GM23338 (cell line): ENCODE data around the gene SIRT7. TPM values are rescaled to one million over a fixed set of nuclear protein-coding genes. Genes with fewer than 3 reads are reported as not detected.

Experiments
- ATAC-seq: fragments of 200-7000 bp; cut with Tn5 transposase; 3 replicates; pipeline ENCODE4 v1.9.1; 2020
- DNase-seq: peaks from one replicate; pipeline ENCODE4 v3.0.0-alpha.2; 2015; ENCODE audit warnings: low spot score
- H2AFZ ChIP-seq: fragments of 200-600 bp; sonication (generic); 2 replicates; pipeline ENCODE4 v1.8.0; 2016; ENCODE audit warnings: antibody characterized with exemption, mild to moderate bottlenecking, moderate library complexity
- H3F3A ChIP-seq: fragments of 200-600 bp; sonication (generic); replicated peaks from 2 replicates; pipeline ENCODE4 v1.8.0; 2017; ENCODE audit warnings: antibody characterized with exemption, mixed run types, low read depth
- H3K27ac ChIP-seq: fragments of 200-600 bp; sonication (generic); 2 replicates; pipeline ENCODE4 v1.6.1; 2016; ENCODE audit warnings: low read depth
- H3K27me3 ChIP-seq: fragments of 200-600 bp; sonication (generic); 2 replicates; pipeline ENCODE4 v1.8.0; 2016; ENCODE audit warnings: mild to moderate bottlenecking, mixed run types, moderate library complexity; ENCODE audit not compliant: insufficient read depth
- H3K36me3 ChIP-seq: fragments of 200-600 bp; sonication (generic); 2 replicates; pipeline ENCODE4 v1.8.0; 2016; ENCODE audit warnings: mild to moderate bottlenecking; ENCODE audit not compliant: insufficient read depth
- H3K4me1 ChIP-seq: fragments of 200-600 bp; sonication (generic); 2 replicates; pipeline ENCODE4 v1.8.0; 2016; ENCODE audit warnings: mild to moderate bottlenecking, moderate library complexity; ENCODE audit not compliant: insufficient read depth
- H3K4me2 ChIP-seq: fragments of 200-600 bp; sonication (generic); 2 replicates; pipeline ENCODE4 v1.7.1; 2017; ENCODE audit warnings: mixed run types
- H3K4me3 ChIP-seq: fragments of 200-600 bp; sonication (generic); 2 replicates; pipeline ENCODE4 v1.6.1; 2016; ENCODE audit warnings: mixed run types
- H3K79me2 ChIP-seq: fragments of 200-600 bp; sonication (generic); replicated peaks from 2 replicates; pipeline ENCODE4 v1.8.0; 2017; ENCODE audit warnings: mild to moderate bottlenecking; ENCODE audit not compliant: insufficient read depth
- H3K9me2 ChIP-seq: fragments of 200-600 bp; sonication (generic); 2 replicates; pipeline ENCODE4 v1.8.0; 2017; ENCODE audit not compliant: insufficient read depth
- H4K20me1 ChIP-seq: fragments of 200-600 bp; sonication (generic); replicated peaks from 2 replicates; pipeline ENCODE4 v1.8.0; 2017; ENCODE audit warnings: mild to moderate bottlenecking; ENCODE audit not compliant: insufficient read depth
- H3K27ac Mint-ChIP-seq: 2 replicates; pipeline ENCODE4 v1.8.0; 2020; ENCODE audit warnings: inconsistent platforms, mild to moderate bottlenecking, moderate library complexity, mixed read lengths
- H3K27me3 Mint-ChIP-seq: 3 replicates; pipeline ENCODE4 v1.8.0; 2022; ENCODE audit warnings: low read depth, mild to moderate bottlenecking, moderate library complexity, mixed read lengths, inconsistent platforms; ENCODE audit not compliant: insufficient read depth, poor library complexity
- H3K36me3 Mint-ChIP-seq: 3 replicates; pipeline ENCODE4 v1.8.0; 2021; ENCODE audit warnings: low read depth, mild to moderate bottlenecking, inconsistent platforms, moderate library complexity, mixed read lengths
- H3K4me1 Mint-ChIP-seq: 3 replicates; pipeline ENCODE4 v1.8.0; 2020; ENCODE audit warnings: mild to moderate bottlenecking, inconsistent platforms, mixed read lengths
- H3K4me3 Mint-ChIP-seq: 3 replicates; pipeline ENCODE4 v1.8.0; 2021; ENCODE audit warnings: moderate library complexity, mild to moderate bottlenecking, inconsistent platforms, mixed read lengths
- H3K9me3 Mint-ChIP-seq: 3 replicates; pipeline ENCODE4 v1.8.0; 2020; ENCODE audit warnings: moderate library complexity, mild to moderate bottlenecking, inconsistent platforms, mixed read lengths
- EZH2 ChIP-seq: fragments of 200-600 bp; sonication (generic); IDR thresholded peaks from one replicate; pipeline ENCODE4 v1.8.0; 2017; ENCODE audit warnings: antibody characterized with exemption, mild to moderate bottlenecking, low read depth; ENCODE audit not compliant: unreplicated experiment
- EZH2phosphoT487 ChIP-seq: fragments of 200-600 bp; sonication (generic); IDR thresholded peaks from one replicate; pipeline ENCODE4 v1.8.1; 2018; ENCODE audit warnings: antibody characterized with exemption; ENCODE audit not compliant: unreplicated experiment
- JUNB ChIP-seq: IDR thresholded peaks from one replicate; pipeline ENCODE4 v1.6.1; 2016; ENCODE audit warnings: antibody characterized with exemption; ENCODE audit not compliant: unreplicated experiment
- POLR2AphosphoS5 ChIP-seq: IDR thresholded peaks from 2 replicates; pipeline ENCODE4 v1.6.1; 2016; ENCODE audit warnings: antibody characterized with exemption, low read depth
- ZNF331 ChIP-seq: fragments of 250-450 bp; sonication (Bioruptor Pico); IDR thresholded peaks from 2 replicates; pipeline ENCODE4 v1.5.0; 2020; ENCODE audit warnings: low read depth, mild to moderate bottlenecking, moderate library complexity
- polyA plus RNA-seq: library from polyadenylated mRNA; unstranded; fragments of >200 nt; fragmentation: Nextera tagmentation; extraction: Ambion mirVana; gene quantifications from 2 replicates; pipeline ENCODE4 v1.2.1, GENCODE V29; 2016
- total RNA-seq: library from RNA; depleted of rRNA; stranded (reverse); fragments of >200 nt; shearing (Covaris generic); gene quantifications from 2 replicates; pipeline ENCODE4 v1.2.3, GENCODE V29; 2014
- TF ChIP-seq, protein P1 (sequence below): fragments of 250-450 bp; sonication (Bioruptor Pico); IDR thresholded peaks from 2 replicates; pipeline ENCODE4 v1.5.0; 2020; ENCODE audit warnings: mild to moderate bottlenecking, moderate library complexity

The SIRT7 gene
- total and polyA plus RNA-seq, 2 experiments from 2014 or later, result 16.3 to 20.8 TPM

DNA sequence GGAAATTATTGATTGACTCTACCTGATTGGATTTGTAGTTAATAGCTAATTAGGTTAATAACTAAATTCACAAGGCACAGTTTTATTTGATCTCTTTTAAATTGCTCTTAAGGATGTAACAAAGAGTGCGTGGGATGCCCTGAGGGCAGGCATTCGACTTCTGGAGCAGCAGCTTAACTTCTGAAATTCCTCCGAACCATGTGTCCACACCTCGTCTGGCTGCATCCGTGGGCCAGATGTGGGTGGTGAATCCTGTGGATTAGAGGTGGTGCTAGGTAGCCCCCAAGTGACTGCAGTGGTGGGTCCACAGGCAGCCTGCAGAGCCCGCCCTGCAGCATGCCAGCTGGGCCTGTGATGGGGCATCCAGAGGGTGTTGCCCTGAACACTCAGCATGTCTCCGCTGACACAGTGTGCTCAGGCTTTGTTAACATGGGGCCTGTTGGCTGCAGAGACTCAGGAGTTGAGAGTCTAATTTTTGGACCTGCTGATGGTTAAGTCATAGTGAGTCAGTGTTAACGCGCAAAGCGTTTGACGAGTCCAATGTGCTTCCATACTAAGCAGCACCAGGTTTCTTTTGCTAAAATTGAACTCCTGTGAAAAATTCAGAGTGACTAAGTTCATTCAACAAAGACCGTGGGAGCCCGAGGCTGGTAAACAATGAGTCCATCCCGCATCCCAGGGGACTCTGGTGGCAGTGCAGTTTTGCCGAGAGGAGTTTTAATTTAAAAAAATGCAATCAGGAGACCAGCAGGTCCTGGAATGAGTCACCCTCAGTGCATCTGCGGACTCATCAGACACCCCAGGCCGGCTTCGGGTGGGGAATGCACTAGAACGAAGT is 19.7 kb downstream of the SIRT7 start (continued):
- TF ChIP-seq, protein P1, sequence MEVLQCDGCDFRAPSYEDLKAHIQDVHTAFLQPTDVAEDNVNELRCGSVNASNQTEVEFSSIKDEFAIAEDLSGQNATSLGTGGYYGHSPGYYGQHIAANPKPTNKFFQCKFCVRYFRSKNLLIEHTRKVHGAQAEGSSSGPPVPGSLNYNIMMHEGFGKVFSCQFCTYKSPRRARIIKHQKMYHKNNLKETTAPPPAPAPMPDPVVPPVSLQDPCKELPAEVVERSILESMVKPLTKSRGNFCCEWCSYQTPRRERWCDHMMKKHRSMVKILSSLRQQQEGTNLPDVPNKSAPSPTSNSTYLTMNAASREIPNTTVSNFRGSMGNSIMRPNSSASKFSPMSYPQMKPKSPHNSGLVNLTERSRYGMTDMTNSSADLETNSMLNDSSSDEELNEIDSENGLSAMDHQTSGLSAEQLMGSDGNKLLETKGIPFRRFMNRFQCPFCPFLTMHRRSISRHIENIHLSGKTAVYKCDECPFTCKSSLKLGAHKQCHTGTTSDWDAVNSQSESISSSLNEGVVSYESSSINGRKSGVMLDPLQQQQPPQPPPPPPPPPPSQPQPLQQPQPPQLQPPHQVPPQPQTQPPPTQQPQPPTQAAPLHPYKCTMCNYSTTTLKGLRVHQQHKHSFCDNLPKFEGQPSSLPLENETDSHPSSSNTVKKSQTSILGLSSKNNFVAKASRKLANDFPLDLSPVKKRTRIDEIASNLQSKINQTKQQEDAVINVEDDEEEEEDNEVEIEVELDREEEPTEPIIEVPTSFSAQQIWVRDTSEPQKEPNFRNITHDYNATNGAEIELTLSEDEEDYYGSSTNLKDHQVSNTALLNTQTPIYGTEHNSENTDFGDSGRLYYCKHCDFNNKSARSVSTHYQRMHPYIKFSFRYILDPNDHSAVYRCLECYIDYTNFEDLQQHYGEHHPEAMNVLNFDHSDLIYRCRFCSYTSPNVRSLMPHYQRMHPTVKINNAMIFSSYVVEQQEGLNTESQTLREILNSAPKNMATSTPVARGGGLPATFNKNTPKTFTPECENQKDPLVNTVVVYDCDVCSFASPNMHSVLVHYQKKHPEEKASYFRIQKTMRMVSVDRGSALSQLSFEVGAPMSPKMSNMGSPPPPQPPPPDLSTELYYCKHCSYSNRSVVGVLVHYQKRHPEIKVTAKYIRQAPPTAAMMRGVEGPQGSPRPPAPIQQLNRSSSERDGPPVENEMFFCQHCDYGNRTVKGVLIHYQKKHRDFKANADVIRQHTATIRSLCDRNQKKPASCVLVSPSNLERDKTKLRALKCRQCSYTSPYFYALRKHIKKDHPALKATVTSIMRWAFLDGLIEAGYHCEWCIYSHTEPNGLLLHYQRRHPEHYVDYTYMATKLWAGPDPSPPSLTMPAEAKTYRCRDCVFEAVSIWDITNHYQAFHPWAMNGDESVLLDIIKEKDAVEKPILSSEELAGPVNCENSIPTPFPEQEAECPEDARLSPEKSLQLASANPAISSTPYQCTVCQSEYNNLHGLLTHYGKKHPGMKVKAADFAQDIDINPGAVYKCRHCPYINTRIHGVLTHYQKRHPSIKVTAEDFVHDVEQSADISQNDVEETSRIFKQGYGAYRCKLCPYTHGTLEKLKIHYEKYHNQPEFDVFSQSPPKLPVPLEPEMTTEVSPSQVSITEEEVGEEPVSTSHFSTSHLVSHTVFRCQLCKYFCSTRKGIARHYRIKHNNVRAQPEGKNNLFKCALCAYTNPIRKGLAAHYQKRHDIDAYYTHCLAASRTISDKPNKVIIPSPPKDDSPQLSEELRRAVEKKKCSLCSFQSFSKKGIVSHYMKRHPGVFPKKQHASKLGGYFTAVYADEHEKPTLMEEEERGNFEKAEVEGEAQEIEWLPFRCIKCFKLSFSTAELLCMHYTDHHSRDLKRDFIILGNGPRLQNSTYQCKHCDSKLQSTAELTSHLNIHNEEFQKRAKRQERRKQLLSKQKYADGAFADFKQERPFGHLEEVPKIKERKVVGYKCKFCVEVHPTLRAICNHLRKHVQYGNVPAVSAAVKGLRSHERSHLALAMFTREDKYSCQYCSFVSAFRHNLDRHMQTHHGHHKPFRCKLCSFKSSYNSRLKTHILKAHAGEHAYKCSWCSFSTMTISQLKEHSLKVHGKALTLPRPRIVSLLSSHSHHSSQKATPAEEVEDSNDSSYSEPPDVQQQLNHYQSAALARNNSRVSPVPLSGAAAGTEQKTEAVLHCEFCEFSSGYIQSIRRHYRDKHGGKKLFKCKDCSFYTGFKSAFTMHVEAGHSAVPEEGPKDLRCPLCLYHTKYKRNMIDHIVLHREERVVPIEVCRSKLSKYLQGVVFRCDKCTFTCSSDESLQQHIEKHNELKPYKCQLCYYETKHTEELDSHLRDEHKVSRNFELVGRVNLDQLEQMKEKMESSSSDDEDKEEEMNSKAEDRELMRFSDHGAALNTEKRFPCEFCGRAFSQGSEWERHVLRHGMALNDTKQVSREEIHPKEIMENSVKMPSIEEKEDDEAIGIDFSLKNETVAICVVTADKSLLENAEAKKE (CRISPR knock-in tag), result no peak
- TF ChIP-seq POLR2AphosphoS5 (no peak), EZH2phosphoT487 (no peak), ZNF331 (CRISPR knock-in tag) (no peak), JUNB (no peak)

DNA sequence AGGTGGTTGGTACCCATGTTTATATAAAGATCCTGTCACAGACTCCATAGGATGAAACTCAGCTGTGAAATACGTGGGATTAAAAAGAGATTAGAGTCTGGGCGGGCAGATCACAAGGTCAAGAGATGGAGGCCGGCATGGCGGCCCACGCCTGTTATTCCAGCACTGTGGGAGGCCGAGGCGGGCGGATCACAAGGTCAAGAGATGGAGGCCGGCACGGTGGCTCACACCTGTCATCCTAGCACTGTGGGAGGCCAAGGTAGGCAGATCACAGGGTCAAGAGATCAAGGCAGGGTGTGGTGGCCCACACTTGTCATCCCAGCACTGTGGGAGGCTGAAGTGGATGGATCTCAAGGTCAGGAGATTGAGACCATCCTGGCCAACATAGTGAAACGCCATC is 22.6 kb downstream of the SIRT7 start:
- peaks cover 22% of the 10 kb centered on the region for H3K27me3 Mint-ChIP-seq

More for the DNA sequence above, 22.6 kb downstream of the SIRT7 start:
- Histone ChIP-seq H3K4me3 (no peak overlapping the region), H2AFZ (no peak overlapping the region), H3K36me3 (peaks cover 27% of the 10 kb centered on the region; the same call in 1 of the 2 replicates), H3K27me3 (peaks cover under 1% of the 10 kb centered on the region; the same call in 1 of the 2 replicates), H3F3A (peaks cover 5% of the 10 kb centered on the region), H3K27ac (no peak overlapping the region), H3K9me2 (no peaks in the 10 kb centered on the region), H3K4me2 (no peak overlapping the region), H3K79me2 (peaks cover 24% of the 10 kb centered on the region), H4K20me1 (0 out of 2 replicates have a peak, but pooled peaks cover 7% of the 10 kb centered on the region), H3K4me1 (peaks cover under 1% of the 10 kb centered on the region; the same call in 1 of the 2 replicates)
- DNase-seq (no peak), ATAC-seq (no peak)
- no peaks in the 10 kb centered on the region; the same call in 2 of the 3 replicates for H3K4me1 Mint-ChIP-seq
- peaks cover 49% of the 10 kb centered on the region for H3K36me3 Mint-ChIP-seq
- H3K9me3 Mint-ChIP-seq, result no peaks in the 10 kb centered on the region
- no peak for TF ChIP-seq EZH2
- H3K4me3 Mint-ChIP-seq, result no peak overlapping the region
- no peak overlapping the region for H3K27ac Mint-ChIP-seq
